Chondrocyte (in vitro differentiated cells): ENCODE measurements around the gene NPAS2. TPM values are rescaled to one million over a fixed set of nuclear protein-coding genes. Genes with fewer than 3 reads are reported as not detected.

Source experiments
- DNase-seq: peaks from one replicate; pipeline ENCODE4 v3.0.0; 2021; ENCODE audit warnings: mixed read lengths, low spot score
- H3K27ac Mint-ChIP-seq: one replicate; pipeline ENCODE4 v1.8.0; 2021; ENCODE audit warnings: mild to moderate bottlenecking, moderate library complexity, mixed read lengths; ENCODE audit not compliant: unreplicated experiment
- H3K27me3 Mint-ChIP-seq: 2 replicates; pipeline ENCODE4 v1.8.0; 2021; ENCODE audit warnings: low read depth, mixed read lengths
- H3K36me3 Mint-ChIP-seq: 2 replicates; pipeline ENCODE4 v1.8.0; 2021; ENCODE audit warnings: low read depth, mixed read lengths
- H3K4me1 Mint-ChIP-seq: 2 replicates; pipeline ENCODE4 v1.8.0; 2021; ENCODE audit warnings: low read depth, mild to moderate bottlenecking, mixed read lengths
- H3K4me3 Mint-ChIP-seq: one replicate; pipeline ENCODE4 v1.8.0; 2021; ENCODE audit warnings: mild to moderate bottlenecking, moderate library complexity, mixed read lengths; ENCODE audit not compliant: unreplicated experiment
- H3K9me3 Mint-ChIP-seq: 2 replicates; pipeline ENCODE4 v1.8.0; 2021; ENCODE audit warnings: low read depth, mixed read lengths
- CTCF ChIP-seq: fragments of 200-600 bp; sonication (generic); IDR thresholded peaks from 2 replicates; pipeline ENCODE4 v1.5.0; 2021; ENCODE audit warnings: antibody characterized with exemption, mild to moderate bottlenecking, moderate library complexity
- total RNA-seq: library from RNA; stranded (reverse); gene quantifications from 3 replicates; pipeline ENCODE4 v1.2.1, GENCODE V29; 2021

Gene NPAS2
- total RNA-seq, 1 donor from 2014 or later, result 25.6 TPM

- H3K36me3 Mint-ChIP-seq, result peaks cover 4% of the 10 kb centered on the region
- H3K27ac Mint-ChIP-seq, result no peak overlapping the region
- H3K9me3 Mint-ChIP-seq, result no peaks in the 10 kb centered on the region
- no peak for DNase-seq
- H3K27me3 Mint-ChIP-seq, result no peaks in the 10 kb centered on the region
- H3K4me1 Mint-ChIP-seq, result peaks cover 26% of the 10 kb centered on the region
- no peak overlapping the region for H3K4me3 Mint-ChIP-seq
- no peak for TF ChIP-seq CTCF
Observed at GRCh38 chr2:100888601-100889000, 68.7 kb downstream of the NPAS2 start.

GRCh38 chr2:100889286-100889685, 69.3 kb downstream of the NPAS2 start:
- Mint-ChIP-seq H3K4me1 (peaks cover 21% of the 10 kb centered on the region), H3K27ac (no peak overlapping the region)

GRCh38 chr2:100891906-100892642, 72.1 kb downstream of the NPAS2 start:
- peaks cover 4% of the 10 kb centered on the region for H3K36me3 Mint-ChIP-seq
- no peaks in the 10 kb centered on the region for H3K27me3 Mint-ChIP-seq
- H3K27ac Mint-ChIP-seq, result peak overlapping the region; percentile 4
- DNase-seq, result no peak
- peaks cover 15% of the 10 kb centered on the region for H3K4me1 Mint-ChIP-seq
- TF ChIP-seq CTCF, result no peak
- H3K4me3 Mint-ChIP-seq, result no peak overlapping the region
- H3K9me3 Mint-ChIP-seq, result no peaks in the 10 kb centered on the region

More at GRCh38 chr2:100889286-100889685, 69.3 kb downstream of the NPAS2 start:
- Mint-ChIP-seq H3K27me3 (no peaks in the 10 kb centered on the region), H3K9me3 (no peaks in the 10 kb centered on the region), H3K4me3 (no peak overlapping the region), H3K36me3 (peaks cover 4% of the 10 kb centered on the region)
- no peak for DNase-seq
- TF ChIP-seq CTCF, result no peak

GRCh38 chr2:100893392-100894104, 73.6 kb downstream of the NPAS2 start:
- no peak overlapping the region for H3K27ac Mint-ChIP-seq
- no peaks in the 10 kb centered on the region for H3K9me3 Mint-ChIP-seq
- DNase-seq, result no peak
- peaks cover 15% of the 10 kb centered on the region for H3K4me1 Mint-ChIP-seq
- H3K36me3 Mint-ChIP-seq, result peaks cover 7% of the 10 kb centered on the region
- H3K4me3 Mint-ChIP-seq, result no peak overlapping the region
- TF ChIP-seq CTCF, result no peak
- no peaks in the 10 kb centered on the region for H3K27me3 Mint-ChIP-seq

- no peak for DNase-seq
- Mint-ChIP-seq H3K27ac (no peak overlapping the region), H3K4me3 (no peak overlapping the region), H3K36me3 (peaks cover 7% of the 10 kb centered on the region), H3K9me3 (no peaks in the 10 kb centered on the region), H3K27me3 (no peaks in the 10 kb centered on the region), H3K4me1 (peaks cover 15% of the 10 kb centered on the region)
- TF ChIP-seq CTCF, result no peak
Observed at GRCh38 chr2:100894105-100894795, 74.3 kb downstream of the NPAS2 start.
